Measurements from ENCODE around the gene CTXND1. TPM values are rescaled to one million over a fixed set of nuclear protein-coding genes. Genes with fewer than 3 reads are reported as not detected.

CTXND1 gene
- total RNA-seq, 4 donors from 2014 or later = 0.14 to 0.64 TPM; not detected in 2

GRCh38 chr15:80201256-80202015 is 50.6 kb downstream of the CTXND1 start:
- peaks cover under 1% of the 10 kb centered on the region for H3K27me3 ChIP-seq
- no peaks in the 10 kb centered on the region for H3K4me1 ChIP-seq
- in situ Hi-C loops (cut with MboI; ENCODE audit: low pct_ligation_motif_present in 1 of 4, low pct_unique_long_range_greater_than_20kb in 1 of 4, low sequenced_read_pairs in 3 of 4) (no loop called here), intact Hi-C loops (cut with DNase I; ENCODE audit: low total_unique reads) (no loop called here)
- no peaks in the 10 kb centered on the region for H3K9me3 ChIP-seq
- H3K36me3 ChIP-seq = no peaks in the 10 kb centered on the region
- WGBS, 2 donors (ENCODE audit: low coverage in 1 of 2) = 86 to 100% methylated on average over 1 to 26 of the region's 26 CpGs
- no peak for TF ChIP-seq EP300 (IDR thresholded peaks at IDR 0.05; ENCODE audit: low read depth)
- TF ChIP-seq CTCF (IDR thresholded peaks at IDR 0.05) = no peak
- no peak for TF ChIP-seq POLR2A (IDR thresholded peaks at IDR 0.05)
- no peak for TF ChIP-seq POLR2AphosphoS5 (IDR thresholded peaks at IDR 0.05)
- no peak overlapping the region for H3K27ac ChIP-seq
- no peak for DNase-seq
- H3K4me3 ChIP-seq = no peak overlapping the region

- TF ChIP-seq POLR2AphosphoS5 (IDR thresholded peaks at IDR 0.05) (no peak), EP300 (IDR thresholded peaks at IDR 0.05; ENCODE audit: low read depth) (no peak), CTCF (IDR thresholded peaks at IDR 0.05) (no peak)
- 80 to 88% methylated on average over 1 to 3 of the region's 3 CpGs for whole genome bisulfite sequencing, 2 donors (ENCODE audit: low coverage in 1 of 2)
- no peaks in the 10 kb centered on the region for H3K27me3 ChIP-seq
- no peaks in the 10 kb centered on the region for H3K9me3 ChIP-seq
- no peak overlapping the region for H3K27ac ChIP-seq
- intact Hi-C loops (cut with DNase I; ENCODE audit: low total_unique reads) = no loop called here
- DNase-seq = no peak
- H3K4me3 ChIP-seq = no peak overlapping the region
- H3K4me1 ChIP-seq = no peaks in the 10 kb centered on the region
- H3K36me3 ChIP-seq = no peaks in the 10 kb centered on the region
- in situ Hi-C loops (cut with MboI; ENCODE audit: low pct_ligation_motif_present in 1 of 4, low pct_unique_long_range_greater_than_20kb in 1 of 4, low sequenced_read_pairs in 3 of 4) = no loop called here
Observed at GRCh38 chr15:80199869-80200268, 52.1 kb downstream of the CTXND1 start.

GRCh38 chr15:80199366-80199765 is 52.6 kb downstream of the CTXND1 start:
- in situ Hi-C loops (cut with MboI; ENCODE audit: low pct_ligation_motif_present in 1 of 4, low pct_unique_long_range_greater_than_20kb in 1 of 4, low sequenced_read_pairs in 3 of 4) = no loop called here
- Histone ChIP-seq H3K27me3 (no peaks in the 10 kb centered on the region), H3K4me1 (no peaks in the 10 kb centered on the region)

GRCh38 chr15:80194914-80195313 is 57.1 kb downstream of the CTXND1 start:
- H3K27me3 ChIP-seq = no peaks in the 10 kb centered on the region
- no peaks in the 10 kb centered on the region for H3K36me3 ChIP-seq
- intact Hi-C loops (cut with DNase I; ENCODE audit: low total_unique reads) = no loop called here
- H3K4me3 ChIP-seq = no peak overlapping the region
- 83 to 89% methylated on average over 1 of the region's 1 CpG for WGBS, 2 donors (ENCODE audit: low coverage in 1 of 2)
- DNase-seq = no peak
- H3K9me3 ChIP-seq = no peaks in the 10 kb centered on the region
- no peaks in the 10 kb centered on the region for H3K4me1 ChIP-seq
- in situ Hi-C loops (cut with MboI; ENCODE audit: low pct_ligation_motif_present in 1 of 4, low pct_unique_long_range_greater_than_20kb in 1 of 4, low sequenced_read_pairs in 3 of 4) = no loop called here
- TF ChIP-seq POLR2AphosphoS5 (IDR thresholded peaks at IDR 0.05) = no peak
- TF ChIP-seq EP300 (IDR thresholded peaks at IDR 0.05; ENCODE audit: low read depth) = no peak
- no peak for TF ChIP-seq POLR2A (IDR thresholded peaks at IDR 0.05)
- no peak for TF ChIP-seq CTCF (IDR thresholded peaks at IDR 0.05)
- no peak overlapping the region for H3K27ac ChIP-seq

More at GRCh38 chr15:80199366-80199765, 52.6 kb downstream of the CTXND1 start:
- Histone ChIP-seq H3K9me3 (no peaks in the 10 kb centered on the region), H3K36me3 (no peaks in the 10 kb centered on the region), H3K27ac (no peak overlapping the region), H3K4me3 (no peak overlapping the region)
- intact Hi-C loops (cut with DNase I; ENCODE audit: low total_unique reads) = no loop called here
- DNase-seq = no peak
- no peak for TF ChIP-seq POLR2AphosphoS5 (IDR thresholded peaks at IDR 0.05)
- TF ChIP-seq CTCF (IDR thresholded peaks at IDR 0.05) = no peak
- TF ChIP-seq EP300 (IDR thresholded peaks at IDR 0.05; ENCODE audit: low read depth) = no peak
- no peak for TF ChIP-seq POLR2A (IDR thresholded peaks at IDR 0.05)
- WGBS, 2 donors (ENCODE audit: low coverage in 1 of 2) = 75% methylated on average over 2 of the region's 2 CpGs; no CpG with 5 or more reads in 1 of the 2 donors
